HCT116 (cell line): Measurements from ENCODE around the gene EPS15. TPM values are rescaled to one million over a fixed set of nuclear protein-coding genes. Genes with fewer than 3 reads are reported as not detected.

Experiments
- ATAC-seq: fragments of 200-7000 bp; cut with Tn5 transposase; 2 replicates; pipeline ENCODE4 v1.9.1; 2020; ENCODE audit warnings: mild to moderate bottlenecking, moderate library complexity
- BruUV-seq: library from RNA; stranded (reverse); fragments of 400-500 nt; replicated peaks from 2 replicates; lab custom pipeline; 2021; lab: Mats Ljungman, UMichigan
- CTCF ChIA-PET: fragments of 300-600 bp; sonication (Branson Sonifier 250); formaldehyde crosslinking; loops from one replicate; lab custom pipeline; 2021; ENCODE audit warnings: antibody characterized with exemption; lab: Charles Lee
- POLR2A ChIA-PET: fragments of 300-600, 350-600 bp; sonication (Branson Sonifier 250); formaldehyde crosslinking; loops from one replicate; lab custom pipeline; 2021; ENCODE audit warnings: antibody characterized with exemption; lab: Charles Lee
- RAD21 ChIA-PET, 2 experiments: fragments of 300-600 bp; sonication (Branson Sonifier 250); formaldehyde crosslinking; loops; one replicate each; lab custom pipeline; 2023; ENCODE audit warnings: low total read pairs in 2 of 2; ENCODE audit not compliant: uncharacterized antibody in 2 of 2, unreplicated experiment in 2 of 2, low non-redundant PET in 1 of 2; lab: Charles Lee
- DNase-seq: peaks from one replicate; pipeline ENCODE4 v3.0.0-alpha.2; 2010; ENCODE audit warnings: low read depth, low spot score
- H2AFZ ChIP-seq: fragments of 200-600 bp; shearing (Covaris generic), sonication (generic); 2 replicates; pipeline ENCODE4 v1.6.1; 2017; ENCODE audit warnings: low read depth, mixed run types, mixed read lengths, antibody characterized with exemption, low read length; ENCODE audit not compliant: poor library complexity, severe bottlenecking
- H3K27ac ChIP-seq: 2 replicates; pipeline ENCODE4 v1.5.1; 2012; ENCODE audit warnings: low read depth, low read length
- H3K27me3 ChIP-seq: fragments of 200-600 bp; sonication (generic); 2 replicates; pipeline ENCODE4 v1.6.1; 2016; ENCODE audit warnings: mixed run types, low read length, mixed read lengths; ENCODE audit not compliant: insufficient read depth
- H3K36me3 ChIP-seq, 2 experiments: fragments of 200-500 bp in 1 of 2; fragments of 200-600 bp in 1 of 2; sonication (Bioruptor generic) in 1 of 2; sonication (generic) in 1 of 2; 2 replicates each; pipeline versions ENCODE4 v1.5.1 to v1.6.1; 2014 to 2016; ENCODE audit warnings: low read length in 2 of 2, inconsistent platforms in 1 of 2, mixed read lengths in 1 of 2, mixed run types in 1 of 2; ENCODE audit not compliant: insufficient read depth in 2 of 2, control insufficient read depth in 1 of 2
- H3K4me1 ChIP-seq, 2 experiments: fragments of 200-600 bp in 1 of 2; sonication (generic) in 1 of 2; 2 replicates each; pipeline versions ENCODE4 v1.5.1 to v1.6.1; 2012 to 2017; ENCODE audit warnings: low read length in 2 of 2, inconsistent platforms in 1 of 2, mild to moderate bottlenecking in 1 of 2, mixed read lengths in 1 of 2, mixed run types in 1 of 2, moderate library complexity in 1 of 2; ENCODE audit not compliant: insufficient read depth in 2 of 2, control insufficient read depth in 1 of 2
- H3K4me2 ChIP-seq: fragments of 200-600 bp; sonication (generic); 2 replicates; pipeline ENCODE4 v1.6.1; 2017; ENCODE audit warnings: mixed run types, low read length, mixed read lengths
- H3K4me3 ChIP-seq, 2 experiments: fragments of 200-600 bp in 1 of 2; sonication (generic) in 1 of 2; replicated peaks in 1 of 2; 2 replicates each; pipeline ENCODE4 v1.5.1; 2011 to 2016; ENCODE audit warnings: low read length in 2 of 2, control low read depth in 1 of 2, low read depth in 1 of 2, mild to moderate bottlenecking in 1 of 2, mixed read lengths in 1 of 2, mixed run types in 1 of 2
- H3K79me2 ChIP-seq: fragments of 200-600 bp; sonication (generic); 2 replicates; pipeline ENCODE4 v1.6.1; 2017; ENCODE audit warnings: mild to moderate bottlenecking, mixed run types, low read length, moderate library complexity, mixed read lengths; ENCODE audit not compliant: insufficient read depth
- H3K9ac ChIP-seq: fragments of 200-600 bp; sonication (generic); 2 replicates; pipeline ENCODE4 v1.6.1; 2016; ENCODE audit warnings: low read length, mixed read lengths
- H3K9me2 ChIP-seq: fragments of 200-600 bp; sonication (generic), shearing (Covaris generic); 2 replicates; pipeline ENCODE4 v1.6.1; 2017; ENCODE audit warnings: mixed run types, mild to moderate bottlenecking, moderate library complexity; ENCODE audit not compliant: insufficient read depth
- H3K9me3 ChIP-seq, 2 experiments: fragments of 200-500 bp in 1 of 2; fragments of 200-600 bp in 1 of 2; sonication (Bioruptor generic) in 1 of 2; sonication (generic) in 1 of 2; 2 replicates each; pipeline ENCODE4 v1.6.1; 2014 to 2017; ENCODE audit warnings: low read length in 2 of 2, mixed read lengths in 2 of 2, inconsistent platforms in 1 of 2, low read depth in 1 of 2, mild to moderate bottlenecking in 1 of 2, mixed run types in 1 of 2, moderate library complexity in 1 of 2; ENCODE audit not compliant: control insufficient read depth in 1 of 2, insufficient read depth in 1 of 2
- H4K20me1 ChIP-seq: fragments of 200-600 bp; sonication (generic), shearing (Covaris generic); 2 replicates; pipeline ENCODE4 v1.6.1; 2017; ENCODE audit warnings: mixed run types, mild to moderate bottlenecking, moderate library complexity; ENCODE audit not compliant: insufficient read depth
- CBX3 ChIP-seq: IDR thresholded peaks from 2 replicates; pipeline ENCODE4 v1.6.1; 2012; ENCODE audit warnings: low read depth
- CEBPB ChIP-seq: IDR thresholded peaks from 2 replicates; pipeline ENCODE4 v1.6.1; 2012; ENCODE audit warnings: low read depth
- EZH2phosphoT487 ChIP-seq: fragments of 200-600 bp; IDR thresholded peaks from 2 replicates; pipeline ENCODE4 v1.6.1; 2018; ENCODE audit warnings: antibody characterized with exemption, borderline replicate concordance
- FOSL1 ChIP-seq: IDR thresholded peaks from 2 replicates; pipeline ENCODE4 v1.6.1; 2012; ENCODE audit warnings: low read depth
- POLR2AphosphoS5 ChIP-seq: IDR thresholded peaks from 2 replicates; pipeline ENCODE4 v1.6.1; 2011; ENCODE audit warnings: mild to moderate bottlenecking, low read depth, low read length, moderate library complexity
- SRF ChIP-seq: IDR thresholded peaks from 2 replicates; pipeline ENCODE4 v1.6.1; 2012; ENCODE audit warnings: low read depth
- YY1 ChIP-seq: IDR thresholded peaks from 2 replicates; pipeline ENCODE4 v1.6.1; 2011; ENCODE audit warnings: low read length, low read depth, moderate library complexity, mild to moderate bottlenecking; ENCODE audit not compliant: insufficient replicate concordance; ENCODE audit errors: extremely low read depth
- intact Hi-C: fragments of 100-400 bp; cut with micrococcal nuclease; formaldehyde crosslinking; loops from 2 replicates; pipeline ENCODE4 v1.10.0; 2022
- total RNA-seq: library from RNA; stranded (reverse); gene quantifications from one replicate; pipeline ENCODE4 v1.2.1, GENCODE V29; 2021; ENCODE audit not compliant: unreplicated experiment
- TF ChIP-seq, protein P1 (sequence below): IDR thresholded peaks from 2 replicates; pipeline ENCODE4 v1.6.1; 2012; ENCODE audit warnings: low read depth
- TF ChIP-seq, protein P2 (sequence below), 3 experiments: fragments of 200-600 bp in 1 of 3; sonication (generic) in 1 of 3; IDR thresholded peaks in 2 of 3; conservative IDR thresholded peaks in 1 of 3; 2 replicates each; pipeline ENCODE4 v1.5.1; 2012 to 2017; ENCODE audit warnings: low read depth in 2 of 3, low read length in 2 of 3, antibody characterized with exemption in 1 of 3, borderline replicate concordance in 1 of 3, control low read depth in 1 of 3, mild to moderate bottlenecking in 1 of 3, mixed read lengths in 1 of 3, mixed run types in 1 of 3, moderate library complexity in 1 of 3; ENCODE audit not compliant: insufficient read depth in 1 of 3
- TF ChIP-seq, protein P3 (sequence below): IDR thresholded peaks from 2 replicates; pipeline ENCODE4 v1.6.1; 2011; ENCODE audit warnings: mild to moderate bottlenecking, low read length, moderate library complexity; ENCODE audit not compliant: insufficient replicate concordance; ENCODE audit errors: extremely low read depth

Gene EPS15
- total RNA-seq, 1 experiment from 2014 or later: 41.2 TPM

DNA sequence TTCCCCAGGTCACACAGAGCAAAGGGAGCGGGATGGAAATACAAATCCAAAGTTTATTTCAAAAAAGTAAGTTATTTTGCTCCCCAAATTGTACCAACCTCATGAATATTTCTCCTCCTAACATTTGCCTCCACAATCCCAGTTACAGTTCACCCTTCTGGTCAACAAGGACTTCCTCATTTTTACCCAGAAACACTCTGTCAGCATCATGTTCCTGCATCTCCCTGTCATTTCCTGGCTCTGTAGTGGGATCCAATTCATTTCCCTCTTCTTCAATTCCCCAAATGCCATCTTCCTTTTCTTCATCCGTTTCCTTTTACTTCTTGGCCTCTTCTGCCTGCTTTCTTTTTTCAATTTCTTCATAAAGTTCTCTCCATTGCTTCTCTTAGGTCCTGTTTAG lies 32.0 kb upstream of the EPS15 start:
- Histone ChIP-seq H2AFZ (peak overlapping the region; percentile 88), H3K9ac (no peak overlapping the region), H3K4me2 (no peak overlapping the region), H3K27me3 (no peaks in the 10 kb centered on the region), H3K4me1 (peaks cover 0 to 9% of the 10 kb centered on the region in 2 experiments; a peak in 1 of 4 replicates), H3K4me3 (no peak overlapping the region), H3K9me3 (no peaks in the 10 kb centered on the region), H4K20me1 (no peaks in the 10 kb centered on the region), H3K9me2 (0 out of 2 replicates have a peak, but pooled peaks cover 2% of the 10 kb centered on the region), H3K36me3 (no peaks in the 10 kb centered on the region), H3K27ac (no peak overlapping the region), H3K79me2 (no peaks in the 10 kb centered on the region)
- ChIA-PET RAD21 (no interaction called here), POLR2A (no interaction called here), CTCF (no interaction called here)
- TF ChIP-seq, protein P1, sequence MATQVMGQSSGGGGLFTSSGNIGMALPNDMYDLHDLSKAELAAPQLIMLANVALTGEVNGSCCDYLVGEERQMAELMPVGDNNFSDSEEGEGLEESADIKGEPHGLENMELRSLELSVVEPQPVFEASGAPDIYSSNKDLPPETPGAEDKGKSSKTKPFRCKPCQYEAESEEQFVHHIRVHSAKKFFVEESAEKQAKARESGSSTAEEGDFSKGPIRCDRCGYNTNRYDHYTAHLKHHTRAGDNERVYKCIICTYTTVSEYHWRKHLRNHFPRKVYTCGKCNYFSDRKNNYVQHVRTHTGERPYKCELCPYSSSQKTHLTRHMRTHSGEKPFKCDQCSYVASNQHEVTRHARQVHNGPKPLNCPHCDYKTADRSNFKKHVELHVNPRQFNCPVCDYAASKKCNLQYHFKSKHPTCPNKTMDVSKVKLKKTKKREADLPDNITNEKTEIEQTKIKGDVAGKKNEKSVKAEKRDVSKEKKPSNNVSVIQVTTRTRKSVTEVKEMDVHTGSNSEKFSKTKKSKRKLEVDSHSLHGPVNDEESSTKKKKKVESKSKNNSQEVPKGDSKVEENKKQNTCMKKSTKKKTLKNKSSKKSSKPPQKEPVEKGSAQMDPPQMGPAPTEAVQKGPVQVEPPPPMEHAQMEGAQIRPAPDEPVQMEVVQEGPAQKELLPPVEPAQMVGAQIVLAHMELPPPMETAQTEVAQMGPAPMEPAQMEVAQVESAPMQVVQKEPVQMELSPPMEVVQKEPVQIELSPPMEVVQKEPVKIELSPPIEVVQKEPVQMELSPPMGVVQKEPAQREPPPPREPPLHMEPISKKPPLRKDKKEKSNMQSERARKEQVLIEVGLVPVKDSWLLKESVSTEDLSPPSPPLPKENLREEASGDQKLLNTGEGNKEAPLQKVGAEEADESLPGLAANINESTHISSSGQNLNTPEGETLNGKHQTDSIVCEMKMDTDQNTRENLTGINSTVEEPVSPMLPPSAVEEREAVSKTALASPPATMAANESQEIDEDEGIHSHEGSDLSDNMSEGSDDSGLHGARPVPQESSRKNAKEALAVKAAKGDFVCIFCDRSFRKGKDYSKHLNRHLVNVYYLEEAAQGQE: no peak
- TF ChIP-seq, protein P2, sequence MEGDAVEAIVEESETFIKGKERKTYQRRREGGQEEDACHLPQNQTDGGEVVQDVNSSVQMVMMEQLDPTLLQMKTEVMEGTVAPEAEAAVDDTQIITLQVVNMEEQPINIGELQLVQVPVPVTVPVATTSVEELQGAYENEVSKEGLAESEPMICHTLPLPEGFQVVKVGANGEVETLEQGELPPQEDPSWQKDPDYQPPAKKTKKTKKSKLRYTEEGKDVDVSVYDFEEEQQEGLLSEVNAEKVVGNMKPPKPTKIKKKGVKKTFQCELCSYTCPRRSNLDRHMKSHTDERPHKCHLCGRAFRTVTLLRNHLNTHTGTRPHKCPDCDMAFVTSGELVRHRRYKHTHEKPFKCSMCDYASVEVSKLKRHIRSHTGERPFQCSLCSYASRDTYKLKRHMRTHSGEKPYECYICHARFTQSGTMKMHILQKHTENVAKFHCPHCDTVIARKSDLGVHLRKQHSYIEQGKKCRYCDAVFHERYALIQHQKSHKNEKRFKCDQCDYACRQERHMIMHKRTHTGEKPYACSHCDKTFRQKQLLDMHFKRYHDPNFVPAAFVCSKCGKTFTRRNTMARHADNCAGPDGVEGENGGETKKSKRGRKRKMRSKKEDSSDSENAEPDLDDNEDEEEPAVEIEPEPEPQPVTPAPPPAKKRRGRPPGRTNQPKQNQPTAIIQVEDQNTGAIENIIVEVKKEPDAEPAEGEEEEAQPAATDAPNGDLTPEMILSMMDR (IDR thresholded peaks at IDR 0.05 in 2 of 3, conservative IDR thresholded peaks at IDR 0.05 in 1 of 3; ENCODE audit: borderline replicate concordance in 1 of 3, insufficient read depth in 1 of 3, low read depth in 2 of 3, low read length in 2 of 3): no peak
- no peak for TF ChIP-seq EZH2phosphoT487
- no peak for TF ChIP-seq YY1
- no peak for TF ChIP-seq SRF
- TF ChIP-seq CEBPB: no peak
- TF ChIP-seq CBX3: no peak
- no peak for TF ChIP-seq POLR2AphosphoS5
- no peak for TF ChIP-seq FOSL1
- TF ChIP-seq, protein P3, sequence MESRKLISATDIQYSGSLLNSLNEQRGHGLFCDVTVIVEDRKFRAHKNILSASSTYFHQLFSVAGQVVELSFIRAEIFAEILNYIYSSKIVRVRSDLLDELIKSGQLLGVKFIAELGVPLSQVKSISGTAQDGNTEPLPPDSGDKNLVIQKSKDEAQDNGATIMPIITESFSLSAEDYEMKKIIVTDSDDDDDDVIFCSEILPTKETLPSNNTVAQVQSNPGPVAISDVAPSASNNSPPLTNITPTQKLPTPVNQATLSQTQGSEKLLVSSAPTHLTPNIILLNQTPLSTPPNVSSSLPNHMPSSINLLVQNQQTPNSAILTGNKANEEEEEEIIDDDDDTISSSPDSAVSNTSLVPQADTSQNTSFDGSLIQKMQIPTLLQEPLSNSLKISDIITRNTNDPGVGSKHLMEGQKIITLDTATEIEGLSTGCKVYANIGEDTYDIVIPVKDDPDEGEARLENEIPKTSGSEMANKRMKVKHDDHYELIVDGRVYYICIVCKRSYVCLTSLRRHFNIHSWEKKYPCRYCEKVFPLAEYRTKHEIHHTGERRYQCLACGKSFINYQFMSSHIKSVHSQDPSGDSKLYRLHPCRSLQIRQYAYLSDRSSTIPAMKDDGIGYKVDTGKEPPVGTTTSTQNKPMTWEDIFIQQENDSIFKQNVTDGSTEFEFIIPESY: no peak
- intact Hi-C loops: no loop called here
- BruUV-seq: no TSS peak
- no peak for DNase-seq
- ATAC-seq: no peak
